ENCODE data around the gene EME2.

The EME2 gene

GRCh38 chr16:1767116-1767994 is 5.3 kb upstream of the EME2 start:
- no peak for DNase-seq (ENCODE audit: low read depth)

- DNase-seq (ENCODE audit: low read depth): no peak
Measured at GRCh38 chr16:1768061-1768766, 4.4 kb upstream of the EME2 start.

- DNase-seq (ENCODE audit: low read depth): no peak
Measured at GRCh38 chr16:1768767-1769401, 3.7 kb upstream of the EME2 start.

- DNase-seq (ENCODE audit: low read depth): no peak
Measured at GRCh38 chr16:1769402-1770300, 3.0 kb upstream of the EME2 start.

GRCh38 chr16:1770328-1771187 is 2.1 kb upstream of the EME2 start:
- DNase-seq (ENCODE audit: low read depth): peak; percentile 44

GRCh38 chr16:1771188-1771863 is 1.3 kb upstream of the EME2 start, which contains the start of gene NME3:
TSS of gene NME3 (minus strand) at chr16:1771543. CDS start at chr16:1771534, 9 bp downstream.
- DNase-seq (ENCODE audit: low read depth): peak; percentile 56

- DNase-seq (ENCODE audit: low read depth): no peak
Measured at GRCh38 chr16:1771864-1772361, 697 bp upstream of the EME2 start.

- peak; percentile 68 for DNase-seq (ENCODE audit: low read depth)
Measured at GRCh38 chr16:1772908-1773702, 495 bp downstream of the EME2 start, which contains the start of gene MRPS34. TSS of gene MRPS34 (minus strand) at chr16:1773134. CDS start at chr16:1773119, 15 bp downstream.

GRCh38 chr16:1773703-1774447 is 1.3 kb downstream of the EME2 start:
- no peak for DNase-seq (ENCODE audit: low read depth)

- DNase-seq (ENCODE audit: low read depth): no peak
Measured at GRCh38 chr16:1774448-1774780, 1.8 kb downstream of the EME2 start.

- DNase-seq (ENCODE audit: low read depth): no peak
Measured at GRCh38 chr16:1775006-1775845, 2.6 kb downstream of the EME2 start.

GRCh38 chr16:1775846-1776671 is 3.4 kb downstream of the EME2 start:
- DNase-seq (ENCODE audit: low read depth): no peak

- DNase-seq (ENCODE audit: low read depth): no peak
Measured at GRCh38 chr16:1776672-1776955, 4.0 kb downstream of the EME2 start.

GRCh38 chr16:1776991-1777374 is 4.4 kb downstream of the EME2 start:
- no peak for DNase-seq (ENCODE audit: low read depth)

GRCh38 chr16:1777375-1778199 is 5.0 kb downstream of the EME2 start:
- DNase-seq (ENCODE audit: low read depth): no peak
